Stimulated activated CD4-positive, alpha-beta T cell treated with anti-CD3 and anti-CD28 coated beads, Interleukin-15, amount 100 ng/mL, for 1 hour (primary cell): Measurements from ENCODE around the gene CTNNA1.
"Not testable (repeated sequence)": the region's sequence is repeated elsewhere in the genome, so short reads cannot be mapped to it uniquely, and the experiment has no call there.

Experiments used
- DNase-seq, 2 donors: peaks; one replicate each; pipeline ENCODE4 v3.0.0-alpha.2; 2020; ENCODE audit warnings: low read depth in 1 of 2, low spot score in 1 of 2

Gene CTNNA1

DNA sequence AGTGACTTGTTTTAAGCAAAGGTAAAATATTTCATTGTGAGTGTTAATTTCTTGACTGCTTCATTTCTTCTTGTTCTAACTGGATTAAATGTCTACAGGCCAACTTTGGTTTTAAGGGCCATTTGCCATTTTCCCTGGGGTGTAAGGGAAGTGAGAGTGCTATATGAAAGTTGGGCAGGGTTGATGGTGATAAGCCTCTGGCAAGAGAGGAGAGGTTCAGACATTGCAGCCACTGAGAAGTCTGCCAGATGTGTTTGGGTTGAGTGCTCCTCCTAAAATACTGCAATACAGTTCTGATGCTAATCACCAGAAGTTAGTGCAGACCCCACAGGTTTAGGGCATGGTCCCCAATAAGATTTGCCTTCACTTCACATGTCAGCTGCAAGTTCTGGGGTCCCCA is 136.8 kb downstream of the CTNNA1 start:
- DNase-seq: no peak

DNA sequence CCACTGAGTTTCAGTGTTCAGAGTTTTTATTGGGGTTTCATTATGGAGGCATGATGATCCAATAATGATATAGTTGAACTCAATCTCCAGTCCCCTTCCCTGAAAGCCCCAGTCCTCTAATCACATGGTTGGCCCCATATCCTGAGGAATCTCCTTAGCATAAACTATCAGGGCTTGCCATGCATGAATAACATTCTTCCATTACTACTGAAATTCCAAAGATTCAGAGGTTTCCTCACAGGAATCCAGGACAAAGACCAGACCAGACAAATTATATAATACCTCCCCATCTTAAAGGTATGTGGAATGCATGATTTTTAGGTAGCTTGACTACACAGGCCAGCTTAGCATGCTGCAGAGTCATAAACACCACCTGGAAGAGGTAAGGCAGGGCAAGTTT is 137.4 kb downstream of the CTNNA1 start:
- no peak for DNase-seq

DNA sequence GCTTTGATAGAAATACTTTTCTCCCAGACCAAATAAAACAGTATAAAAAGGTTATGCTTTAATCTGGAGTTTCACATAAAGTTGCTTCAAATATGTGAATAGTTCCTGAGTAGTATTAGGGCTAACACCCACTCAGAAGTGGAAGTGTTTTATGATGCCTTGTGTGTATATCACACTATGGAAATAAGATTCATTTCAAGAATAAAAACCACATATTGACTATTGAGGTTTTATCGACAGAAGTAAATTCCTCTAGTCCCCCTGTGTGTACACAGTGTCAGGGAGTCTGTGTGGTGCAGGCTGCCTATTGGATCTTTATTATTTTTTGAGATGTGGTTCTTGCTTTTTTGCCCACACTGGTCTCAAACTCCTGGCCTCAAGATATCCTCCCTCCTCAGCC is 142.7 kb downstream of the CTNNA1 start:
- no peak for DNase-seq

DNA sequence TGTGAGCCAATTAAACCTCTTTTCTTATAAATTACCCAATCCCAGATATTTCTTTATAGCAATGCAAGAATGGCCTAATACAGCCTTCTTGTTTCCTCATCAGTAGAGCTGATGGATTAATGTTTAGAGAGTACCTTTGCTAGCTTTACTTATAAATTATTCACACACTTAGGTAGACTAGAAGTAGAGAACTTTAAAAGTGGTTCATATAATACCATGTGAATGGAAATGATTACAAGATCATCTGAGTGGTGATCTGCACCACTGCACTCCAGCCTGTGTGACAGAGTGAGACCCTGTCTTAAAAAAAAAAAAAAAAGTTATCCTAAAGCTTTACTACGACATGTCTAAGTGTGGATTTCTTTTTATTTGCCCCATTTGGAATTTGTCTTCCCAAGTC is 145.1 kb downstream of the CTNNA1 start:
- no peak for DNase-seq

DNA sequence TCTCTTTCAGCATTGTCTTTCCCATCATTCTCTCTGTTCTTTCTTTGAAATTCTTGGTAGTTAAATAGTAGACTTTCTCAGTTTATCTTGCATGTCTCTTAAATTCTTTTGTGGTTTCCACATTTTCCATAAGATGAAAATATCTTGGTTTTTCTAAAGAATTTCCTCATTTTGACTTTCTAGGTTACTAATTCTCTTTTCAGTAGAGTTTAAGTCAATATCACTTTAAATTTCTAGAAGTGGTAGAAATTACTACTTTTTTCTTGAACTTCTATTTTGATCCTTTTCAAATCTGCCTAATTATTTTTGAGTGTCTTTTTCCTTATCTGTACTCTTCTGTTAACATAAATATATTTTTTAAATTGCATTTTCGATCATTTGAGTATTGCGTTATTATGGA is 145.5 kb downstream of the CTNNA1 start:
- no peak for DNase-seq

DNA sequence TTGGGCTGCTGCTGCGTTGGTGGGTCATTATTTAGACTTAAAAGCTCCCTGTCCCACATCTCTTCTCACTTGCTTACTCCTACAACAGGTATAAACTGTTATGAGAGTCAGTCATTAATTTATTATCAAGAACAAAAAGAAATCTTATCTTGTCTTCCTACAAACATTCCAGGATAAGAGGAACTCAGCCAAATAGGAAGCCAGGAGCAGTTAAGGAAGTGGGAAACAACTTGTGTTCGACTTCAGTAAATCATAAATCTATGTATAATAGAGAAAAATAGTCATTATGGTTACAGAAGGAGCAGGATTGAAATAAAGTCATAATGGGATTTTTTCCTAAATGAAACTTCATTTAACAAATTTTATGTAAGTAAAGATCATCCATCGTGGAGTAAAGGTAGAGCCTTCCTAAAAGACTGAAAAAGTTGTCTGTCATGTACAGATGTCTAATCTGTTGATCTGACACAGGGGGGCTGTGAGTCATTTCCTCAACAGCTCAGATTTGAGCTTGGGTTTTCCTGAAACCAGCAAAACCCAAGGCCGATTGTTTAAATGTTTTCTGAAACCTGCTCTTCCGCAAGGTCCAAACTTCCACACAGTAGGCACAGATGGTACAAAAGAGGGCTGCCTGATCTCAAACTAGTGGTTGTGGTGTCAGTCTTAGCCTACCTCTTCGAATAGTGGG is 147.2 kb downstream of the CTNNA1 start:
- DNase-seq: no peak

DNA sequence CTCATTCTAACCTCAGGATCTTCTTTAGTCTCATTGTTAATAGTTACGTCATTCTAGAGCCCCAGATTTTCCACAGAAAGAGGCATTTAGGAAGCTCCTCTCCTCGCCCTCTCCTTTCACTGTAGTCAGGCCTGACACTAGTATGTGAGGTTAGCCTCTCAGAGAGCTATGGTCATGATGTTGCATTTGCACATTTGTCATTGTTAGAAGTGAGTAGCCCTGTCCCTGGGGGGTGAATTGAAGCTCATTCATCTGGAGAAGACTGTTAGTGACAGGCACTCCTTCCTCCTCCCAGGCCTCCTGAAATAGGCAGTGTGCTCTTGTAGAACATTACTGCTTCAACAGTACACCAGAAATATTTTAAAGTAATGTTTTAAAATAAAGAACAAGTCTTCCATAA is 148.5 kb downstream of the CTNNA1 start:
- no peak for DNase-seq

GRCh38 chr5:138903130-138903775 is 150.0 kb downstream of the CTNNA1 start:
- DNase-seq: no peak

GRCh38 chr5:138905541-138905940 is 152.3 kb downstream of the CTNNA1 start:
- no peak for DNase-seq

DNA sequence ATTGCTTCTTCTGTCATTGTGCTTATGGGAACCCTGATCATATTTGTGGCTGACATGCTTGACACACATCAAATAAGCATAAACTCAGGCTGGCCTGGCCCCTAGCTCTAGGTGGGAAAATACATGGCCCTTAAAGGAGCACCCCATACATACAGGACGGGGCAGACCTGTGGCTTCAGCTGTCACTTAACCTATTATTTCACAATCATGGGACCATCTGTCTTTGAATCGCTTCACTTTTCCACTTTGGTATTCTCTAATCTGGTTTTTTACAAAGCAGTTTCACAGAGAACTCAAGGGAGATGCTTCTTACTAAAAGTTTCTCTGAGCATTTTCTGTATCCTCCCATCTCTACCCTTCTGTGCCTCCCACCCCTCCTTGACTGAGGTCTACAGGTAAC is 156.5 kb downstream of the CTNNA1 start:
- DNase-seq: no peak

DNA sequence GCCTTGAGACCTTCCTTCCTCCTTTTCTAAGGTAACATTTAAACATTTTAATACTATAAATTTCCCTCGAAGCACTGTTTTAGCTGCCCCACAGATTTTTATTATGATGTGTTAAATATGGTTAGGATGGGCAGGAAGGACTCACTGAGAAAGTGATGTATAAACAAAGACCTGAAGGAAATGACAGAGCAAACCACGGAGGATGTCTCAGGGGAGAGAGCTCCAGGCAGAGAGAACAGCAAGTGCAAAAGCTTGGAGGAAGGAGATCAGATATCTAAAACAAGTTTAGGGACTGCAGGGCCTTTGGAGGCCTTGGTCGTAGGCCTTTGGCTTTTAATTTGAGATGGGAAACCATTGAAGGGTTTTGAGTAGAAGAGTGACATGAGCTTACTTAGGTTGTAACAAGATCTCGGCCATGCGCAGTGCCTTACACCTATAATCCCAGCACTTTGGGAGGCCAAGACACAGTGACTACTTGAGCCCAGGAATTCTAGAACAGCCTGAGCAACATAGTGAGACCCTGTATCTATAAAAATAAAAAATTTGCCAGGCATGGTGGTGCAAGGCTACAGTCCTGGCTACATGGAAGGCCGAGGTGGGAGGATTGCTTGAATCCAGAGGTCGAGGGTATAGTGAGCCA is 157.4 kb downstream of the CTNNA1 start:
- no peak for DNase-seq

- no peak for DNase-seq
Measured at GRCh38 chr5:138911441-138911840, 158.2 kb downstream of the CTNNA1 start.

GRCh38 chr5:138912093-138912492 is 158.9 kb downstream of the CTNNA1 start:
- DNase-seq: no peak

DNA sequence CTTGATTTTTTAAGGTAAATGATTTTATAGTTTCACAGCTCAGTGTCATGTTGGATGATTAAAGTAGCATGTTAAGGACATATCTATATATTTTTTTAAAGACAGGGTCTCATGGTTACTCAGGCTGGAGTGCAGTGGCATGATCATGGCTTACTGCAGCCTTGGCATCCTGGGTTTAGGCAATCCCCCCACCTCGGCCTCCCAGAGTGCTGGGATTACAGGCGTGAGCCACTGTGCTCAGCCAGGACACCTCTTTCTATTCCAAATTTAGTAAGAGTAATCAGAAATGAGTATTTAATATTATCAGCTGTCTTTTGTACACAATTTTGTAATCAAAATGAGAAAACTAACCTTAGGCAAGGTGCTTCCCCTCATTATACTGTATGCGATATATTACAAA is 160.5 kb downstream of the CTNNA1 start:
- no peak for DNase-seq

DNA sequence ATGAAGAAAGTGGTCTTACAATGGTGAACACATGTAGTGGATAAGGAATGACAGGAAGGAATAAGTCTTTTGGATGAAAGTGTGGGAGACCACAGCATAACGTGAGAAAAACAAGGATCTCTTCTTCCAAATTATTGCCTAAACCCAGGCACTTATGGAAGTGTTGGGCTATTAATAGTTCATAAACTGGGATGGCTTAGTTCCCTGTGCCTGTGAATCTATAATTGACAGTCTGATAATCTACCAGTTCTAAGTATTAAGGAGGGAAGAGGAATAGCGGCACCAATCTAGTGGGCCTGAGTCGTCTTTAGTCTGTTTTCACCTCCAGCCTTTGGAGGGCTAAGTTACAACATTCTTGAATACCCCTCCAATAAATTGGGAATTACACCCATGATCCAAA is 161.1 kb downstream of the CTNNA1 start:
- no peak for DNase-seq

DNA sequence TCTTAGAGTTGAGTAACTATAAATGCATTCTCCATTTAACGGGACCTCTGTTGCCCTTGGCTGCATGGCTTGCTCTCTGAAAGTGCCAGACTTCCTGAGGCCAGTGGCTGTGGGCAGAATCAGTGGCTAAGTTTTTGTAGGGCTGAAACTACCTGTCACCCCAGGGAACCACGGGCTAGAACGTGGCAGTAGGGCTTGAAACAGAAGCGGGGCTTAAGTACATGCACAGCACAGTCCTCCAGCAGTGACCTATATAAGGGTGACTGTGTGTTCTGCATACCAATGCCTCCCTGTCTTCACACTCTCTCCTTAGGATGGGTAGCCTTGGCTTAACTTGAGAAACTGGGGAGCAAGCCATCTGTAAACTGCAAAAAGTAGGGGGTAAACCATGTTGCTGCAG is 165.5 kb downstream of the CTNNA1 start:
- DNase-seq: no peak

DNA sequence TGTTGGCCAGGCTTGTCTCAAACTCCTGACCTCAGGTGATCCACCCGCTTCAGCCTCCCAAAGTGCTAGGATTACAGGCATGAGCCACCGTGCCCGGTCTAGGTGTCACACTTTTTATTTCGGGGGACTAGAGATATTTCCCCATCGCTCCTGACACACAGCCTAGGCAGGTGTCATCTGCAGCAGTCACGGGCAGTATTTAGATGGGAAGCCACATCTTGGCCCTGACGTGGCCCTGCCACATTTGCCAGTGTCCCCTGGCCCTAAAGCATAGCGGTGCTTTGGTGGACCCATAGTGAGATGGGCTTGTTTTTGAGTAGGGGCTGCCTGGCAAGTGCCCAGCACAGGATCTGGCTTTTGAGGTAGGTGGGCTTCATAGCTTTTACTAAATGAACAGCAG is 167.0 kb downstream of the CTNNA1 start:
- DNase-seq: no peak

DNA sequence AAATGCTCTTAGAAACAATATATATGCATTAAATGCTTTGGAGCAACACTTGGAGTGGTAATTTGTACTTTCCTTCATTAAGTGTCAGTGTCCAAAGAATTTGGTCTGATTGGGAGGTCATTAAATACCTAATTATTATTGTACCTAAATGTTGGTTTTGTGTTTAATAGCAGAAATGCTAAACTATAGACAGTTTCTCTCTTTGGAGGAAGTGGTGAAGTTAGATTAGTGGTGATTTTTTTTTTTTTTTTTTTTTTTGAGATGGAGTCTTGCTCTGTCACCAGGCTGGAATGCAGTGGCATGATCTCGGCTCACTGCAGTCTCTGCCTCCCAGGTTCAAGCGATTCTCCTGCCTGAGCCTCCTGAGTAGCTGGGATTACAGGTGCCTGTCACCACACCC is 168.1 kb downstream of the CTNNA1 start:
- not testable (repeated sequence) for DNase-seq

DNA sequence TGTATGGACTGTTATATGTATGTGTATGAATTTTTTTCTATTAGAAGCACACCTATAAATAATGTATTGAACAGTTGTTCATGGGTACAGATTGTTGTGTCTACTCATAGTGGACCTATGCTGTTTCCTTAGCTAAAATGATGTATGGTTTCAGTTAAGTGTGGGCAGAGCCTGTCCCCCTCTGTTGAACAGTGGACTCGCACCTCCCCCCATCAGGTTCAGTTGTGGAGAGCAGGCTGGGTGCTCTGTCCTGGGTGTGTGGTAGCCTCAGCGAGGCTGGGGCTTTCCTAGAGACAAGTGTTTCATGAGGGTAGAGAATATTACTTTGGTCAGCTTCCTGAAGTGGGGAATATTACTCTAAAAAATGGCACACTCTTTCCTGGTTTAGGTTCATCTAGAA is 169.3 kb downstream of the CTNNA1 start:
- DNase-seq: no peak

- no peak for DNase-seq
Measured at GRCh38 chr5:138925090-138925635, 171.9 kb downstream of the CTNNA1 start.

- DNase-seq: no peak
Measured at GRCh38 chr5:138926257-138926656, 173.0 kb downstream of the CTNNA1 start.

DNA sequence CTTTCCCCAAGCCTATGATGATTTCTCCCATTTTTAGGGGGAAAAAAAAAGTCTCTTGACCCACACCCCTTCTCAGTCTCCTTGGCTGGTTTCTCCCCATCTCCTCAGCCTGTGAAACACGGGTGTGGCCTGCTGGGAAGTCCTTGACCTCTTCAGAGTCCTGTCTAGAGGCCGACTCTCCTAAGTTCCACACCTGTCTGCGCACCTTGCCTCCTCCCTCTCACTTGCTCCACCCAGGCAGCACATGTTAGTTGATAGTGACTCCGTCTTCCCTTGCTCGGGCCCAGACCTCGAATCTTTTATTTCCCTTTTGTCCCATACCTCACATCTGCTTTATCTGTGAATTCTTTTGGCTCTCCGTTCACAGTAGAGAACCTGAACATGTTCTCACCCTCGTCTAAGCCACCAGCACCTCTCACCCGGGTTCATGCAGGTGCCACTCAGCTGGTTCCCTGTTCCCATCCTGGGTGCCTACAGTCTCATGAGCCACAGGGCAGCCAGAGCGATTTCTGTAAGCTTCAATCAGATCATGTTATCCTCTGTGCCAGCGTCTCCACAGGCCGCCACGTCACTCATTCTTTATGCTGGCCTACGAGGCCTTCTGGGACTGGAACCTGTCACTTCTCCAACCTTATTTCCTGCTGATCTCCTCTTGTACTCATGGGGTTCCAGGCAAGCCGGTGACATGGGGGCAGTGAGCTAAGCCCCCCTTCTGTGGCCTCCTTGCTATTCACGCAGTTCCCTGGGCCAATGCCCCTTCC is 173.6 kb downstream of the CTNNA1 start:
- DNase-seq: no peak
